SK-N-SH (cell line): ENCODE data around the gene SYNE2. TPM values are rescaled to one million over a fixed set of nuclear protein-coding genes. Genes with fewer than 3 reads are reported as not detected.

ENCODE experiments used
- CTCF ChIA-PET: fragments of 300-600, 350-600 bp; formaldehyde crosslinking; extraction: SDS; loops from one replicate; lab custom pipeline; 2021; lab: Yijun Ruan, JAX
- POLR2A ChIA-PET: fragments of 350-600 bp; sonication (Branson Sonifier 250); formaldehyde crosslinking; extraction: SDS; loops from one replicate; lab custom pipeline; 2020; ENCODE audit warnings: antibody characterized with exemption, inconsistent platforms; lab: Yijun Ruan, JAX
- DNase-seq: peaks from one replicate; pipeline ENCODE4 v3.0.0; 2012
- H2AFZ ChIP-seq: fragments of 200-600 bp; sonication (generic); 2 replicates; pipeline ENCODE4 v1.8.1; 2016; ENCODE audit warnings: antibody characterized with exemption, mild to moderate bottlenecking, low read depth
- H3F3A ChIP-seq: fragments of 200-600 bp; sonication (generic); replicated peaks from 2 replicates; pipeline ENCODE3; 2016; ENCODE audit warnings: antibody characterized with exemption, mild to moderate bottlenecking; ENCODE audit not compliant: insufficient read depth
- H3K27ac ChIP-seq, 2 experiments: fragments of 200-500 bp in 1 of 2; fragments of 200-600 bp in 1 of 2; sonication (Bioruptor generic) in 1 of 2; sonication (generic), shearing (Covaris generic) in 1 of 2; 2 replicates each; pipeline versions ENCODE4 v1.5.1 to v1.6.1; 2014 to 2016; ENCODE audit warnings: low read depth in 2 of 2, inconsistent platforms in 1 of 2, low read length in 1 of 2, mild to moderate bottlenecking in 1 of 2, mixed read lengths in 1 of 2
- H3K27me3 ChIP-seq: fragments of 200-600 bp; sonication (generic), shearing (Covaris generic); 2 replicates; pipeline ENCODE4 v1.6.1; 2016; ENCODE audit warnings: mixed run types; ENCODE audit not compliant: insufficient read depth
- H3K36me3 ChIP-seq, 2 experiments: fragments of 200-500 bp in 1 of 2; fragments of 200-600 bp in 1 of 2; sonication (Bioruptor generic) in 1 of 2; sonication (generic) in 1 of 2; replicated peaks in 1 of 2; 2 replicates each; pipeline versions ENCODE3 to v1.5.1; 2014 to 2016; ENCODE audit warnings: low read length in 1 of 2, mild to moderate bottlenecking in 1 of 2; ENCODE audit not compliant: insufficient read depth in 2 of 2, control insufficient read depth in 1 of 2
- H3K4me1 ChIP-seq, 2 experiments: fragments of 200-500 bp in 1 of 2; fragments of 200-600 bp in 1 of 2; sonication (Bioruptor generic) in 1 of 2; sonication (generic), shearing (Covaris generic) in 1 of 2; 2 replicates each; pipeline versions ENCODE4 v1.5.1 to v1.6.1; 2014 to 2016; ENCODE audit warnings: low read depth in 1 of 2, low read length in 1 of 2, mixed run types in 1 of 2; ENCODE audit not compliant: insufficient read depth in 2 of 2, control insufficient read depth in 1 of 2
- H3K4me2 ChIP-seq: fragments of 200-600 bp; sonication (generic), shearing (Covaris generic); 2 replicates; pipeline ENCODE4 v1.6.1; 2017; ENCODE audit warnings: mixed run types
- H3K4me3 ChIP-seq, 2 experiments: fragments of 200-500 bp in 1 of 2; fragments of 200-600 bp in 1 of 2; sonication (Bioruptor generic) in 1 of 2; sonication (generic), shearing (Covaris generic) in 1 of 2; 2 replicates each; pipeline versions ENCODE4 v1.5.1 to v1.8.1; 2014 to 2016; ENCODE audit warnings: low read depth in 2 of 2, inconsistent platforms in 1 of 2, low read length in 1 of 2, mild to moderate bottlenecking in 1 of 2, mixed read lengths in 1 of 2, moderate library complexity in 1 of 2
- H3K79me2 ChIP-seq: fragments of 200-600 bp; sonication (generic); 2 replicates; pipeline ENCODE4 v1.8.1; 2017; ENCODE audit warnings: mild to moderate bottlenecking; ENCODE audit not compliant: insufficient read depth
- H3K9ac ChIP-seq: fragments of 200-600 bp; sonication (generic); 2 replicates; pipeline ENCODE4 v1.6.1; 2017; ENCODE audit warnings: mixed run types
- H3K9me2 ChIP-seq: fragments of 200-600 bp; sonication (generic); 2 replicates; pipeline ENCODE4 v1.6.1; 2017; ENCODE audit warnings: mixed run types
- H3K9me3 ChIP-seq: fragments of 200-600 bp; sonication (generic); 2 replicates; pipeline ENCODE4 v1.6.1; 2017; ENCODE audit warnings: mixed run types, mild to moderate bottlenecking, moderate library complexity
- H4K20me1 ChIP-seq: fragments of 200-600 bp; sonication (generic); 2 replicates; pipeline ENCODE4 v1.6.1; 2017; ENCODE audit warnings: mild to moderate bottlenecking, mixed run types; ENCODE audit not compliant: insufficient read depth
- ELF1 ChIP-seq: IDR thresholded peaks from 2 replicates; pipeline ENCODE4 v1.4.0; 2012
- EZH2phosphoT487 ChIP-seq: fragments of 200-600 bp; sonication (generic); IDR thresholded peaks from 2 replicates; pipeline ENCODE4 v1.6.1; 2017; ENCODE audit warnings: low read depth, mixed run types, mild to moderate bottlenecking, antibody characterized with exemption, moderate library complexity, borderline replicate concordance
- FOXM1 ChIP-seq: IDR thresholded peaks from 2 replicates; pipeline ENCODE4 v1.4.0; 2012; ENCODE audit warnings: low read depth, mild to moderate bottlenecking
- GABPA ChIP-seq: IDR thresholded peaks from 2 replicates; pipeline ENCODE4 v1.4.0; 2012; ENCODE audit warnings: low read depth, mild to moderate bottlenecking
- GATA2 ChIP-seq: sonication (generic); formaldehyde crosslinking; IDR thresholded peaks from 2 replicates; pipeline ENCODE4 v1.5.0; 2020; ENCODE audit warnings: mild to moderate bottlenecking, missing genetic modification reagents
- JUND ChIP-seq: IDR thresholded peaks from 2 replicates; pipeline ENCODE4 v1.4.0; 2012
- RAD21 ChIP-seq: IDR thresholded peaks from 2 replicates; pipeline ENCODE4 v1.6.1; 2012; ENCODE audit warnings: mild to moderate bottlenecking, low read length
- RCOR1 ChIP-seq: fragments of 150-350 bp; IDR thresholded peaks from 2 replicates; pipeline ENCODE4 v1.6.1; 2017; ENCODE audit warnings: antibody characterized with exemption, low read length
- REST ChIP-seq: IDR thresholded peaks from 2 replicates; pipeline ENCODE4 v1.6.1; 2012; ENCODE audit warnings: mild to moderate bottlenecking, low read depth, low read length, moderate library complexity
- WGBS: methylation state at CpG from one replicate; pipeline ENCODE4 v1.1.6; 2017; ENCODE audit warnings: low lambda C conversion rate; 5-methylcytosine and 5-hydroxymethylcytosine counted together
- polyA plus RNA-seq, 3 experiments: library from polyadenylated mRNA; depleted of rRNA; stranded (reverse); fragments of >200 nt; gene quantifications; 2 replicates each; pipeline ENCODE4 v1.2.3, GENCODE V29; 2012

Gene SYNE2
- polyA plus RNA-seq, 1 of the 3 experiments (the other 2 are of a cell fraction): 7.1 TPM

- Histone ChIP-seq H3K4me2 (no peak overlapping the region), H3K27me3 (no peaks in the 10 kb centered on the region), H3K79me2 (no peaks in the 10 kb centered on the region), H3K36me3 (peaks cover 0 to 23% of the 10 kb centered on the region in 2 experiments), H3K27ac (peak overlapping the region in 1 of 2 experiments; percentile 60; a peak in 2 of 4 replicates), H3K9ac (no peak overlapping the region), H3K9me2 (no peaks in the 10 kb centered on the region), H3K9me3 (no peaks in the 10 kb centered on the region), H3F3A (no peaks in the 10 kb centered on the region), H3K4me3 (no peak overlapping the region), H2AFZ (no peak overlapping the region), H3K4me1 (peaks cover 5 to 16% of the 10 kb centered on the region in 2 experiments; a peak in 2 of 4 replicates), H4K20me1 (no peaks in the 10 kb centered on the region)
- CTCF ChIA-PET: interaction anchor here (1.1 to 1.3 kb wide), 2 partner anchors 8 to 17 kb away, joined by 3 read pairs; no protein-coding TSS in a partner anchor
- TF ChIP-seq ELF1: no peak
- no peak for TF ChIP-seq GABPA
- TF ChIP-seq FOXM1: no peak
- no peak for TF ChIP-seq RAD21
- TF ChIP-seq REST: no peak
- no peak for TF ChIP-seq JUND
- POLR2A ChIA-PET: no interaction called here
- DNase-seq: peak; percentile 35
- WGBS: 81% methylated on average over 4 of the region's 4 CpGs
These were observed 364.5 kb downstream of the SYNE2 start for GRCh38 chr14:64217308-64217707.

- WGBS: 76% methylated on average over 7 of the region's 7 CpGs
- Histone ChIP-seq H3K27ac (peak overlapping the region in 1 of 2 experiments; percentile 60; a peak in 2 of 4 replicates), H3K9me2 (no peaks in the 10 kb centered on the region), H3K4me1 (peaks cover 2 to 16% of the 10 kb centered on the region in 2 experiments; a peak in 2 of 4 replicates), H3K27me3 (no peaks in the 10 kb centered on the region), H4K20me1 (no peaks in the 10 kb centered on the region), H3K4me3 (no peak overlapping the region), H3K4me2 (no peak overlapping the region), H3F3A (no peaks in the 10 kb centered on the region), H3K9ac (no peak overlapping the region), H3K36me3 (peaks cover 0 to 22% of the 10 kb centered on the region in 2 experiments), H2AFZ (no peak overlapping the region), H3K79me2 (no peaks in the 10 kb centered on the region), H3K9me3 (no peaks in the 10 kb centered on the region)
- POLR2A ChIA-PET: interaction anchor here (0.7 kb wide), 1 partner anchor 17 kb away, joined by 3 read pairs; no protein-coding TSS in a partner anchor
- CTCF ChIA-PET: interaction anchor here (1.1 kb wide), 1 partner anchor 17 kb away, joined by 3 read pairs; no protein-coding TSS in a partner anchor
- TF ChIP-seq RCOR1 (0 out of 2 replicates have a peak, but pooled peaks have one; percentile 11), GATA2 (CRISPR knock-in tag) (peak; percentile 57), EZH2phosphoT487 (no peak)
- peak; percentile 62 for DNase-seq
These were observed 365.0 kb downstream of the SYNE2 start for GRCh38 chr14:64217834-64218233.
